ENCODE results near the gene MIAT.
A peak's percentile ranks its signal among the peaks of the same experiment; 100 is the strongest.

The MIAT gene

DNA sequence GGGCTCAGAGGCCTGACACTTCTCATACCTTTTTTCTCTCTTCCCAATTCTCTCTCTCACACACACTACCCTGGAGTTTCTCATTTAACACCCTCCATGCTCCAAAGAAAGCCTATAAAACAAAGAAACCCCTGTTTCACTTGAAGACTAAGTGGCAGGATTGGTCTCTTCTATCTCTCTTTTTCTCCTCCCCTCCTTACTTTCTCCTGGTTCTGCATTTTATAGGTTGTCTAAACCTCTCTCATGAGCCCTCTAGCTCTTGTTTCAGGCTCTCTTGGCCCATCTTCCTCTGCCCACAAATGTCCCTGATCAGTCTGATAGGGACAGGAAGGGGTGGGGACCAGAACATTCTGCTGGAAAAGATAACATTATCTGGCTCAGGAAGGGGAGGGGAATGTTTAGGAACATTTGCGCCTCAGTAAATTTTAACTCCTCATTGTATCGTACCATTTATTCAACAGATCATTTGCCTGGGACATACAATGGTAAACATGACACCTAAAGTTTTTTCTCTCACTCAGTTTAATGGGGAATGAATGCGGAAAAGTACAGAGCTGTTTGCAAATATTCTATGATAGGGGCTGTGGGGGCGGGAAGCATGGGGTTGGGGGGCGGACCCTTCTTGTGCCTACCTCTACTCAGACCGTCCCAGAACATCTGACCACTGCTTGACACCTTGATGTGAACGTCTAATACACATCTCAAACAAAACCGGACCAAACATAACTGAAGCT is 24.8 kb upstream of the MIAT start:
- DNase-seq = no peak

GRCh38 chr22:26634189-26634588 is 23.2 kb upstream of the MIAT start:
- DNase-seq = no peak

GRCh38 chr22:26635117-26635516 is 22.3 kb upstream of the MIAT start:
- DNase-seq = no peak

DNA sequence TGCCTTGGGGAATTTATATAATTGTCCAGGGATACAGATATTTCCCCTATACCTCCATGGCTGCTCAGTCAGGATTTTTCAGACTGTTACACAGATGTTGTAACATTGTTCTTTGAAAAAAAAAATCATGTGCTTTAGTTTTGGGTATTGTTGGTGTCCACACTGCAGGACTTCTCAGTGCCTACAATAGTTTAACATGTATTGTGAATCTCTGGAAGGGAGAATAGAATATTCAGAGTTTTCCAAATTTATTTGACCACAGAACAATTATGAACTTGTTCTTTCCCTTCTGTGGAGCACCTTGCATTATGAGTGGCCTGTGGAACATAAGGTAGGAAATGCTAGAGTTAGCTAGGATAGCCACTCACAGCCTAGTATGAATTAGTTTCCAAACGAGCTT is 21.1 kb upstream of the MIAT start:
- no peak for DNase-seq

DNA sequence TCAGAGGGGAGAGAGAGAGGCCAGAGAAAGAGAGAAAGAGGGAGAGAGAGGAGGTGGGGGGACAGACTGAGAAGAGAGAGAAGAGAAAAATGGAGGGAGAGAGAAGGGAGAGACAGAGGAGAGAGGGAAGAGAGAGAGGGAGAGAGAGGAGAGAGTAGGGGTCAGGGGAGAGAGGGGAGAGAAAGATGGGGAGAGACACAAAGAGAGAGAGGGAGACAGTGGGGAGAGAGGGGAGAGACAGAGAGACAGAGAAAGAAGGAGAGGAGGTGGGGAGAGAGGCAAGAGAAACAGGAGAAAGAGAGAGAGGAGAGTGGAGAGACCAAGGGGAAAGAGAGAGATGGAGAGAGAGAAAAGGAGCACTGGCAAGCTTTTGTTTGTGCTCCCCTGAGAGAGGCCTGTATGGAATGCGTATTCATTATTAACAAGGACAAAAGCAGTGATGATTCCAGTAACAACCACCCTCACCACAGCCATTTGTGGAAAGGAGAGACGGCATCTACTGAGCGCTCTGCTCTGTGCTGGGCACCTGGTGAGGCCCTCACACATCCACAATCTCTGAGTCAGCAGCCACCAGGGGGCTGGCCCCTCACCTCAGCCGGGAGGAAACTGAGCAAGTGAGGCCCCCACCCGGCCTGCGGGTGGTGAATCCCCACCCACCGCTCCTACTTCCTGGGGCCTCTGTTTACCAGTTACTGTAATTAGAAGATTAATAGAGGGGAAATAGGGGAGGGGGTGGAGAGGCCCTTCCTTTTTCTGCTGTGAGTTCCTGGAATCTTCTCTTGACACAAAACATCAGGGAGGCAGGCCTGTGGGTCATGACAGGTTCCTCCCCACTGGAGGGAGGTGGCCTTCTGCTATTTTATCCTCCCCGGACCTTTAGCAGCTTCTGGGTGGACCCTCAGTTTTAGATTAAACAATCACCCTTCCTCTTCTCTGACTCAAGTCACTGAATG is 14.6 kb upstream of the MIAT start:
- DNase-seq = peak; percentile 76

DNA sequence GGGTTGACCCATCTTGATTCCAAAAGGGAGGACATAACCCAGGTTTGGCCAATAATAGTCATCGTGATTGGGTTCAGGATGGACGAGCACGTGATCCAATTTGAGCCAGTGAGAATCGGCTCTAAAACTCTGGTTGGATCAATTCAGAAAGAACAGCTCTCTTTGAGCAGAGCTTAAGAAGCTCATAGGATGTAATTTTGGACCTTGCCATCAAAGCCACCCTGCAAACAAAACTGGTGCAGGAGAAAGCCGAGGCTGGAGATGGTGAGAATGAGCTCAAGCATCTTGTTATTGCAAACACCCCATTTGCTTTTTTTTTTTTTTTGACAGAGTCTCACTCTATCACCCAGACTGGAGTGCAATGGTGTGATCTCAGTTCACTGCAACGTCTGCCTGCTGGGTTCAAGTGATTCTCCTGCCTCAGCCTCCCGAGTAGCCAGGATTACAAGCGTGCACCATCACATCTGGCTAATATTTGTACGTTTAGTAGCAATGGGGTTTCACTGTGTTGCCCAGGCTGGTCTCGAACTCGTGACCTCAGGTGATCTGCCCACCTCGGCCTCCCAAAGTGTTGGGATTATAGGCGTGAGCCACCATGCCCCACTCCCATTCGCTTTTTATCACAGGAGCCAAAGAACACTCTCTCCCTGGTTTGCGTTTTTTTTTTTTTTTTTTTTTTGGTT is 13.8 kb upstream of the MIAT start:
- DNase-seq = no peak

DNA sequence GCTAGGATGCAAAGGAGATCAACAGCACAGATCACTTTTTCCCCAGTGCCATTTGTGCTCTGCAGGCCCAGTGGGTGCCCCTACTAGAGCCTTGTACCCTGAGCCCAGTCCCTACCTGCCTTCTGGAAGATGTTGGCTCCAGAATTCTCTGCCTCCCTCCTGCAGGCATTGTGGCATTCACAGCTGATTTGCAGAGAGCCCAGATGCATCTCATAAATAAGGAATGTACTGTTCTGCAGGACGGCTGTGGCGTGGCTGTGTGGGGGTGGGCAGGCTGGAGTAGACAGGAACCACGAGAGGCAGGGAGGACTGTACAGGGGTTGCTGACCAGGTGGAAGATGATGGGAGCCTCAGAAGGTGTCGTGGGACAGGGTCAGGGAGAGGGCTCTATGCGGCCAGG is 11.2 kb upstream of the MIAT start:
- DNase-seq = no peak

DNA sequence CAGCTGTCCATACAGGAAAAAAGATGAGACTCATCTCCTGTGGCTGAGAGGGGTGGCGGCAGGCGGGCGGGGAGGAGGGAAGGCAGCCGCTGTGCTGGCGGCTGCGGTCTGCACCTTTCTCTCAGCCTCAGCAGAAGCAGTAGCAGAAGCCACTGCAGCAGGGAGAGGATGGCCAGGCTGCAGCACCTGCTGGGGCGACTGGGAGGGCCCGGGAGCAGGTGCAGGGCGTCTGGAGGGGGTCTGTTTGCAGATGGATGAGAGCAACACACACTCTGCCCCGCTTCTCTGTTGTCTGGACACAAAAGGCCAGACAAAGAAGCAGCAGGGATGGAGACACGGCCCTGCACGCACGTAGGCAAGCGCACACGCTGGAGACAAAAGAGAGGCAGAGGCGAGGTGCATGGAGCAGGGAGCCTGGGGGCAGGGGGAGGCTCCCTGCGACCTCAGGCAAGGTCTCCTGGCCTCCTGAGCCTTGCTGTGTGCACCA is 9.3 kb upstream of the MIAT start:
- no peak for DNase-seq

GRCh38 chr22:26648528-26649388 is 8.6 kb upstream of the MIAT start:
- no peak for DNase-seq

GRCh38 chr22:26650722-26651421 is 6.5 kb upstream of the MIAT start:
- DNase-seq = no peak

DNA sequence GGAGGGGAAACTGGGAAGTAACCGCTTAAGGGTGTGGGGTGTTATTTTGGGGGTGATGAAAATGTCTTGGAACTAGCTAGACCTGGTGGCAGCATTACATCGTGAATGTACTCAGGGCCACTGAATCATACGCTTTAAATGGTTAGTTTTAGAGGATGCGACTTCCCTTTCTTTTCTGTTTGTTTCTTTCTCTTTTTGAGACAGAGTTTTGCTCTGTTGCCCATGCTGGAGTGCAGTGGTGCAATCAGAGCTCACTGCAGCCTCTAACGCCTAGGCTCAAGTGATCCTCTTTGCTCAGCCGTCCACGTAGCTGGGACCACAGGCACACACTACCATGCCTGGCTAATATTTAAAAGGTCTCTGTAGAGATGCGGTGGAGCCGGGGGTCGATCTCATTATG is 5.6 kb upstream of the MIAT start:
- DNase-seq = no peak

GRCh38 chr22:26658161-26658560 is 773 bp downstream of the MIAT start:
- no peak for DNase-seq

DNA sequence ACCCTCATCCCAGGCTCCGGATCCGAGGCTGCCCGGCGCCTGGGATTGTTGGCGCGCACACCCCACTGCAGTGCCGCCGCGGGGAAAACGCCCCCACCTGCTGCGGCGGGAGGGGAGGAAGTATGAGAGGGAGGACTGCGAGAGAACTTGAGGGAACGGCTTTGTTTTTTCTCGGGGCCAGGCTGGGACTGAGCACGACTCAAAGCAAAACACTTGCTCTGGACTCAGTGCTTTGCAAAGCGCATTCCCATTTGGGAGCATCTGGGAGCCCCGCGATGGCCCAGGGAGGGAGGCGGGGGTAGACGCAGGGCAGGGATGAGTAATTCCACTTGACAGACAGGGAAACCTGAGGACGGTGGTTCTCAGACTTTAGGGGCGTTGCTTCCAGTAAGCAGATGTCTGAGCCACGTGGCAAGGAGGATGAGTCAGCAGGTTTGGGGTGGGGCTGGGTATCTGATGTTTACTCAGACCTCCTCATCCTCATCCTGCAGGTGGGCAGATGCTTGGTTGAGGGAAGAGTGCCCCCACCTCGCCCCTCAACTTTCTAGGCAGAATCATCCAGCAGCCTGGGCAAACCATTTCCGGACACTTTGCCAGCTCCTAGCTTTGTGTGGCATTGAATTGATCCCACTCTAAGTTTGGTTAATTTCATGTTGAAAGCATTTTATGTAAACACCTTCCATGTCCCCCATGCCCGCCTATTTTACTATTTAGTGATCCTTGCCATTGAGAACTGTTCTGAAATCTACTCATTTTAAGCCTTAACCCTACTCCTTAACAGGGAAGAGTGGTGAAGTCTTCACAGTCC is 1.5 kb downstream of the MIAT start:
- peak; percentile 76 for DNase-seq

DNA sequence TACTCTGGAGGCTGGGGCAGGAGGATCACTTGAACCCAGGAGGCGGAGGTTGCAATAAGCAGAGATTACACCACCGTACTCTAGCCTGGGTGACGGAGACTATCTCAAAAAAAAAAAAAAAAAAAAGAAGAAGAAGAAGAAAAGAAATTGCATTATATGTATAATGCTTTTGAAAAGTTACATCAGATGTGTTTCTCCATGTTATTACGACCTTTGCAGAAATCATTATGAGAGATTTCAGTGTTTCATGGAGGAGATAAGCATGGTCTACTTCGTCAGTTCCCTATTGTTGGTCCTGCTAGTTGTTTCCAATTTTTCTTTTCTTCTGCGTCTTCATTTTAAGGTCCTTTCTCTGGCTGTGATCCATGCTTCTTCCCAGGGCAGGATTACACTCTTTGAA is 3.0 kb downstream of the MIAT start:
- DNase-seq = no peak

- DNase-seq = no peak
These were observed 3.7 kb downstream of the MIAT start for GRCh38 chr22:26660961-26661578.

DNA sequence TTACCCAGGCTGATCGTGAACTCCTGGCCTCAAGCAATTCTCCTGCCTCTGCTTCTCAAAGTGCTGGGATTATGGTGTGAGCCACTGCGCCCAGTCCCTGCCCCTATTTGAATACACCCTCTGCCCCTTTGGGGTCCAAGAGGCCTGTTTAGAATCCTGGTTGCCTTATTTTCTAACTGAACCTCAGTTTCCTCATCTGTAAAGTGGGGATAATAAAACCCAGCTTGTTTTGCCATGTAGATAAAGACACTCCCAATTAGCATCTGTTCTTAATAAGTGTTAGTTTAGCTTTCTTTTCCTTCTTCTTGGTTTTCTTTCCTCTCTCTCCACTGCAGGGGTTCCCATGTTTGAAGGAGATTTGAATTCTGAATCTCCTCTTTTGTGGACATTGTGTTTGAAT is 4.8 kb downstream of the MIAT start:
- DNase-seq = no peak

- DNase-seq = no peak
These were observed 6.1 kb downstream of the MIAT start for GRCh38 chr22:26663374-26663923.

DNA sequence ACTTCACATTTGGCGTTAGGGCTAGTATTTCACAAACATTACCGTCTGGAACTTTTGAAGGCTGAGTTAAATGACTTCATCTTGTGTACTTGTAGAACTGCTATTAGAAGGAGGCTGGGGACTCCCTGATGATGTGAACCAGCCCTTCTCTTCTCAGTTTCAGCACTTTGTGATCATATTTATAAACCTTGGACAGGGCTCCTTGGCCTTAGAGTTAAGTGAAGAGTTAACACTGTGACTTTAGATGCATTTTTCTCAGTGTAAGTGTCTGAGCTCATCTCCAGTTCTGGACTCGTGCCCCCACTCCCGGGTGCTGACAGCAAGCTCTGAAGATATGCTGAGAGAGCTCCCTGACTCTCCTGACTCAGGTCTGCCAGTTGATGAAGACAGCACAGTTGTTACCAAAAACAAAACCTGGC is 8.4 kb downstream of the MIAT start:
- no peak for DNase-seq

DNA sequence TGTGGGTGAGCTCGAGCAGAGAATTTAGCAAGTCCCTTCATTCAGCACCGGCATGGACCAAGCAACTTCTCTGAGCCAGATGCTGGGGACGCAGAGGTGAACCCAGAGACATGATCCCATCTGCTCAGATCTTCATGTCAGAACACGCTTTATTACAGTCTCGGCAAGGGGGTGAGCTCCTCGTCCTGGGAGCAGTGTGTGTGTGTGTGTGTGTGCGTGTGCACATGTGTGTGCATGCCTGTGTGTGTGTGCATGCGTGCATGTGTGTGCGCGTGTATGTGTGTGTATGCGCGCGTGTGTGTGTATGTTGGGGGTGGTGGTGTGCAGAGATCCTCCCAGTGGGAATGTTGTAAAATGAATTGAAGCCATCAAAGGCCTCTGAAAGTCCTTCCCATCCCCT is 9.8 kb downstream of the MIAT start:
- DNase-seq = no peak

DNA sequence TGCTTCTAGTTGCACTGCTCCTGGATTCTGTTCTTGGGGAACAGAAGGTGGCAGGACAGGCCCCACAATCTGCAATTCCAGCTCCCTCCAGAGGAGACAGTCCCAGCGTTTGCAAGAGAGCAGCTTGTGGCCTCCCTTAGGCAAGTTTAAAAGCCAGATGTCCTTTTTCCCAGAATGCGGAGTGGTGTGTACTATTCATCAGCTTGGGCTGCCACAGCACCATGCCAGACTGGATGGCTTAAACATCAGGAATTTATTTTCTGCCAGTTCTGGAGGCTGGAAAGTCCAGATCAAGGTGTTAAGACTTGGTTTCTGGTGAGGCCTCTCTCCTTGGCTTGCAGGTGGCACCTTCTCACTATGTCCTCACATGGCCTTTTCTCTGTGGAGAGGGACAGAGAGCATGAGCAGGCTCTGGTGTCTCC is 11.7 kb downstream of the MIAT start:
- no peak for DNase-seq
